ENCODE data around the gene TRIM65. TPM values are rescaled to one million over a fixed set of nuclear protein-coding genes. Genes with fewer than 3 reads are reported as not detected.
"Not testable (repeated sequence)": the region's sequence is repeated elsewhere in the genome, so short reads cannot be mapped to it uniquely, and the experiment has no call there.

The TRIM65 gene
- total and polyA plus RNA-seq, 2 donors = 14.4 to 20.2 TPM

DNA sequence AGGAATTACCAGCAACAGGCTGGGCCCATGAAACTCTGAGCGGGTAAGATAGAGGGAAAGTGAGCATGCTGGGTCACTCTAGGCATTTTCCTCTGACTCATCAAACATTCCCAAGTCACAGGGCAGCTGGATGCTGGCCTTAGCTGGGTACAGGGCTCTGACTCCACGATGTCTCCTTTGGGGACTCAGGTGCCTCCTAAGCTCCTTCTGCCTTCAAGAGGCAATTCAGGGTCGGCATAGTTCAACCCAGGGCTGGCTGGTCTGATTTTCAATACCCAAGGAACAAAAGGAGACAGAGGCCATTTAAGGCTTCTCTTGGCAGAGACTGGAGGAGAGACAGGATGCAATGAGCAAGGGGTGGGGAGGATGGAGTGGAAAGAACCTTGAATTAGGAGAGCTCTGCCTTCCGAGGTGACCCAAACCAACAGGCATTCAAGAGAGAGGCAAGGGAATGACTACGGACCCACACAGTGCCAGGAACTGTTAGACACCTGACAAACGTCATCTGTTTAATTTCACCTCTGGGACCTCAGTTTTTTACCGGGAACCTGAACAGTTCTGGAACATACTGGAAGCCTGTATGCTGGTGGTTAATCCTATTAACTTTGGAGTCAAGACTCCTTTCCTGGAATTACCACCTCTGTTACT lies 42.5 kb downstream of the TRIM65 start:
- peaks cover 21 to 27% of the 10 kb centered on the region in 2 donors for H3K36me3 ChIP-seq (ENCODE audit: control insufficient read depth in 2 of 2, insufficient read depth in 2 of 2, low read length in 1 of 2)
- WGBS = 68% methylated on average over 7 of the region's 7 CpGs
- DNase-seq (ENCODE audit: low read depth in 6 of 9, low spot score in 9 of 9) = no peak
- H3K27ac ChIP-seq (ENCODE audit: low read depth in 1 of 2, low read length in 1 of 2) = peak overlapping the region; percentile 66 to 82
- no peaks in the 10 kb centered on the region for H3K27me3 ChIP-seq (ENCODE audit: control insufficient read depth in 2 of 2, insufficient read depth in 1 of 2, low read length in 1 of 2)
- peaks cover 15 to 29% of the 10 kb centered on the region in 2 donors for H3K4me1 ChIP-seq (ENCODE audit: control insufficient read depth in 2 of 2, insufficient read depth in 2 of 2, low read length in 2 of 2)
- peaks cover 0 to 4% of the 10 kb centered on the region in 2 donors for H3K9me3 ChIP-seq (ENCODE audit: control insufficient read depth in 2 of 2, insufficient read depth in 1 of 2, low read length in 1 of 2)
- H3K4me3 ChIP-seq (ENCODE audit: low read length in 2 of 2) = peak overlapping the region; percentile 69 to 91

DNA sequence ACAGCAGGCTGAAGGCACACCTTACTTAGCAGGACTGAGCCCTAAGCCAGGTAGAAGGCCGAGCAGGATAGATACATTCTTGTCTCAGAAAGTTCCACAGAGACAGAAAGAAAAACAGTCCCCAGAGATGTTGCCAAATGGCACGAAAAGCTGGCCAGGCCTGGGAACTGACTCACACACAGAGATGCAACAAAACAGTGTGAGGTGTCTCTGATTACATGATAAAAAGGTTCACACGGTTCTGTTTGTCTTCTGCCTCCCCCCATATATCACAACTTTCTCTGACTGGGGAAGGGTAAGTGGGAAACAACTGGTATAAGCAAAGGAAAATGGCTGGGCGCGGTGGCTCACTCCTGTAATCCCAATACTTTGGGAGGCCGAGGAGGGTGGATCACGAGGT lies 43.3 kb downstream of the TRIM65 start:
- Histone ChIP-seq H3K27ac (ENCODE audit: low read depth in 1 of 2, low read length in 1 of 2) (no peak overlapping the region), H3K4me1 (ENCODE audit: control insufficient read depth in 2 of 2, insufficient read depth in 2 of 2, low read length in 2 of 2) (peaks cover 15 to 28% of the 10 kb centered on the region in 2 donors), H3K36me3 (ENCODE audit: control insufficient read depth in 2 of 2, insufficient read depth in 2 of 2, low read length in 1 of 2) (peaks cover 27 to 35% of the 10 kb centered on the region in 2 donors), H3K27me3 (ENCODE audit: control insufficient read depth in 2 of 2, insufficient read depth in 1 of 2, low read length in 1 of 2) (no peaks in the 10 kb centered on the region), H3K9me3 (ENCODE audit: control insufficient read depth in 2 of 2, insufficient read depth in 1 of 2, low read length in 1 of 2) (peaks cover 0 to 10% of the 10 kb centered on the region in 2 donors), H3K4me3 (ENCODE audit: low read length in 2 of 2) (no peak overlapping the region)
- no peak for DNase-seq (ENCODE audit: low read depth in 6 of 9, low spot score in 9 of 9)
- 93% methylated on average over 7 of the region's 7 CpGs for WGBS

DNA sequence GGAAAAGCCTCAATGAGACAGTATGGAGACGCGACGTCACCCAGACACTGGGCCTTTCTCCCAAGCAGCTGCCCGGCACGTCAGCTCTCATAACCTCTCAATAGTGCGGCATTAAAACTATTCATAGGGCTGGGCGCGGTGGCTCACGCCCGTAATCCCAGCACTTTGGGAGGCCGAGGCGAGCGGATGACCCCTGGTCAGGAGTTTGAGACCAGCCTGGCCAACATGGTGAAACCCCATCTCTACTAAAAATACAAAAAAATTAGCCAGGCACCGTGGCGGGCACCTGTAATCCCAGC lies 45.1 kb downstream of the TRIM65 start:
- not testable (repeated sequence) for DNase-seq (ENCODE audit: low read depth in 6 of 9, low spot score in 9 of 9); H3K27me3 ChIP-seq (ENCODE audit: control insufficient read depth in 2 of 2, insufficient read depth in 1 of 2, low read length in 1 of 2); H3K4me3 ChIP-seq (ENCODE audit: low read length in 2 of 2); H3K27ac ChIP-seq (ENCODE audit: low read depth in 1 of 2, low read length in 1 of 2)
- 98% methylated on average over 15 of the region's 15 CpGs for WGBS
- Histone ChIP-seq H3K9me3 (ENCODE audit: control insufficient read depth in 2 of 2, insufficient read depth in 1 of 2, low read length in 1 of 2) (peaks cover 0 to 10% of the 10 kb centered on the region in 2 donors), H3K4me1 (ENCODE audit: control insufficient read depth in 2 of 2, insufficient read depth in 2 of 2, low read length in 2 of 2) (peaks cover 15 to 30% of the 10 kb centered on the region in 2 donors), H3K36me3 (ENCODE audit: control insufficient read depth in 2 of 2, insufficient read depth in 2 of 2, low read length in 1 of 2) (peaks cover 45 to 53% of the 10 kb centered on the region in 2 donors)

DNA sequence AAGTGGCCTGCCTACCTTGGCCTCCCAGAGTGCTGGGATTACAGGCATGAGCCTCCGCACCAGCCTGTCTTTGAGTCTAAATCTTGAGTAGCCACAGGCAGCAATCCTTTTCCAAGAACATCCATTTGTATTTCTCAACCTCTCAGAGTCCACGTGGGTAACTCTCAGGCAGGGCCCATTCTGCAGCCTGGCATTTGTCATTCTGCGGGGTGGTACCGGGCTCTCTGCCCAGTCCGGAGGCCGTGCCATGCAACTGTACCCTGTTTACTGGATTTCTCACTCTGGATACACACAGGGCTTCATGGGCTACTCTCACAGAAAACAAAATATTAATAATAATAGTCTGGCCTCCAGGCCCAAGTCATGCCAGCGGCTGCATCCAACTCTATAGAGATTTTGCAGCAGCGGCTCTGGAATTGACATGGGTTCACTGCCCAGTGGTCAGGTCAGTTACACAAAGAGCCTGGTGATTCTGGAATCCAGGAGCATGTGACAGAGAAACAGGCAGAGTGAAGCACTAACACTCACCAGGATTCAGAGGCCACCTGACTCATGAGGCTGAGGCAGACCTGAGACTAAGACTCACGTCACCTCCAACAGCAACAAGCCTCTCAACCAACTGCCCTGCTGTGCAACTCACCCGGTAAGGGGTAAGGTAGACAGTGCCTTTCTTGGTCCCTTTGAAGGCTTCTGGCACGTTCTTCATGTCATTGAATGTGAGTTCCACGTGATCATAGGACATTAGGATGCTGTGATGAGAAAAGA lies 45.6 kb downstream of the TRIM65 start:
- Histone ChIP-seq H3K27ac (ENCODE audit: low read depth in 1 of 2, low read length in 1 of 2) (no peak overlapping the region), H3K4me3 (ENCODE audit: low read length in 2 of 2) (no peak overlapping the region), H3K27me3 (ENCODE audit: control insufficient read depth in 2 of 2, insufficient read depth in 1 of 2, low read length in 1 of 2) (no peaks in the 10 kb centered on the region), H3K4me1 (ENCODE audit: control insufficient read depth in 2 of 2, insufficient read depth in 2 of 2, low read length in 2 of 2) (peaks cover 11 to 27% of the 10 kb centered on the region in 2 donors), H3K36me3 (ENCODE audit: control insufficient read depth in 2 of 2, insufficient read depth in 2 of 2, low read length in 1 of 2) (peaks cover 50 to 57% of the 10 kb centered on the region in 2 donors), H3K9me3 (ENCODE audit: control insufficient read depth in 2 of 2, insufficient read depth in 1 of 2, low read length in 1 of 2) (peaks cover 0 to 8% of the 10 kb centered on the region in 2 donors)
- 98% methylated on average over 12 of the region's 12 CpGs for WGBS
- no peak for DNase-seq (ENCODE audit: low read depth in 6 of 9, low spot score in 9 of 9)

GRCh38 chr17:75849724-75850123 lies 47.0 kb downstream of the TRIM65 start:
- Histone ChIP-seq H3K4me1 (ENCODE audit: control insufficient read depth in 2 of 2, insufficient read depth in 2 of 2, low read length in 2 of 2) (peaks cover 14 to 38% of the 10 kb centered on the region in 2 donors), H3K9me3 (ENCODE audit: control insufficient read depth in 2 of 2, insufficient read depth in 1 of 2, low read length in 1 of 2) (peaks cover 0 to 6% of the 10 kb centered on the region in 2 donors), H3K27me3 (ENCODE audit: control insufficient read depth in 2 of 2, insufficient read depth in 1 of 2, low read length in 1 of 2) (no peaks in the 10 kb centered on the region), H3K4me3 (ENCODE audit: low read length in 2 of 2) (no peak overlapping the region), H3K36me3 (ENCODE audit: control insufficient read depth in 2 of 2, insufficient read depth in 2 of 2, low read length in 1 of 2) (peaks cover 55 to 61% of the 10 kb centered on the region in 2 donors), H3K27ac (ENCODE audit: low read depth in 1 of 2, low read length in 1 of 2) (no peak overlapping the region)
- no peak for DNase-seq (ENCODE audit: low read depth in 6 of 9, low spot score in 9 of 9)
- WGBS = 96% methylated on average over 9 of the region's 9 CpGs

- Histone ChIP-seq H3K4me3 (ENCODE audit: low read length in 2 of 2) (no peak overlapping the region), H3K27ac (ENCODE audit: low read depth in 1 of 2, low read length in 1 of 2) (no peak overlapping the region), H3K4me1 (ENCODE audit: control insufficient read depth in 2 of 2, insufficient read depth in 2 of 2, low read length in 2 of 2) (peaks cover 9 to 38% of the 10 kb centered on the region in 2 donors), H3K36me3 (ENCODE audit: control insufficient read depth in 2 of 2, insufficient read depth in 2 of 2, low read length in 1 of 2) (peaks cover 55 to 61% of the 10 kb centered on the region in 2 donors), H3K27me3 (ENCODE audit: control insufficient read depth in 2 of 2, insufficient read depth in 1 of 2, low read length in 1 of 2) (no peaks in the 10 kb centered on the region), H3K9me3 (ENCODE audit: control insufficient read depth in 2 of 2, insufficient read depth in 1 of 2, low read length in 1 of 2) (peaks cover 0 to 6% of the 10 kb centered on the region in 2 donors)
- no peak for DNase-seq (ENCODE audit: low read depth in 6 of 9, low spot score in 9 of 9)
- 95% methylated on average over 11 of the region's 11 CpGs for WGBS
Observed at GRCh38 chr17:75849279-75849646, 47.5 kb downstream of the TRIM65 start.

DNA sequence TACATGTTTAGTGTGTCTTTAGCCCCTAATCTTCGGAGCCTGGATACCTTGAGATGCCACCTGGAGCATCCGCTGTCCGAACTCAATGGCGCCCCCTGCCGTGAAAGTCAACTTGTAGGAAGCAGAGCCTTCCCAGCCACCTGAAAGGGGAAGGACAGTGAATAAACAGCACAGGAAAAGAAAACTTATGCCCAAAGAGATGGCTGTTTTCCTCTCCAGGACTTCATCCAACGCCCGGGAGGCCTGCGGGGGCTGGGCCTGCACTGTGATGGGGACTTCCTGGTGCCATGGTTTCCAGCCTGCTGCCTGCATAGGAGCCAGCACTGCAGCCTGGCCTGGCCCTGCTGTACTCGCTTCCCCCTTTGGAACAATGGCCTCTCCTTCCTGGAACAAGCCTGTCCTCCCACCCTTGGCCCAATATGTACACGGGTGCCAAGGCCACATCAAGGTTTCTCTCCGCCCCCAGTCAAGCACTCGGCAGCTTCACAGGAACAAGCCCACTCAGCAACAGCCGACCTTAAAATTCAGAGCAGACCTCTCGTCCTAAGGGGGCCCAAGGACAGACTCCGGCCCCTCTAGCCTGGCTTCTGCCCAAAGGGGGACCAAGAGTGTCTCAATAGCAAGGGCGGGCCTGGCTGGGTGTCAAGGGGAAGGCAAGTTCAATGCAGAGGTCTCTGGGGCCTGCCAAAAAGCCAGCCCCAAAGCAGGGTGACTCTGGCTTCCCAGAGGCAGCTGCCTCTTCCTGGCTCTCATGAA lies 48.0 kb downstream of the TRIM65 start:
- no peaks in the 10 kb centered on the region for H3K27me3 ChIP-seq (ENCODE audit: control insufficient read depth in 2 of 2, insufficient read depth in 1 of 2, low read length in 1 of 2)
- H3K27ac ChIP-seq (ENCODE audit: low read depth in 1 of 2, low read length in 1 of 2) = peak overlapping the region in 1 of 2 donors; percentile 68
- peak in 4 of 9 donors; percentile 50 to 82 (median 69) for DNase-seq (ENCODE audit: low read depth in 6 of 9, low spot score in 9 of 9)
- peaks cover 0 to 6% of the 10 kb centered on the region in 2 donors for H3K9me3 ChIP-seq (ENCODE audit: control insufficient read depth in 2 of 2, insufficient read depth in 1 of 2, low read length in 1 of 2)
- peaks cover 6 to 40% of the 10 kb centered on the region in 2 donors for H3K4me1 ChIP-seq (ENCODE audit: control insufficient read depth in 2 of 2, insufficient read depth in 2 of 2, low read length in 2 of 2)
- H3K36me3 ChIP-seq (ENCODE audit: control insufficient read depth in 2 of 2, insufficient read depth in 2 of 2, low read length in 1 of 2) = peaks cover 55 to 61% of the 10 kb centered on the region in 2 donors
- WGBS = 65% methylated on average over 16 of the region's 16 CpGs
- H3K4me3 ChIP-seq (ENCODE audit: low read length in 2 of 2) = no peak overlapping the region

DNA sequence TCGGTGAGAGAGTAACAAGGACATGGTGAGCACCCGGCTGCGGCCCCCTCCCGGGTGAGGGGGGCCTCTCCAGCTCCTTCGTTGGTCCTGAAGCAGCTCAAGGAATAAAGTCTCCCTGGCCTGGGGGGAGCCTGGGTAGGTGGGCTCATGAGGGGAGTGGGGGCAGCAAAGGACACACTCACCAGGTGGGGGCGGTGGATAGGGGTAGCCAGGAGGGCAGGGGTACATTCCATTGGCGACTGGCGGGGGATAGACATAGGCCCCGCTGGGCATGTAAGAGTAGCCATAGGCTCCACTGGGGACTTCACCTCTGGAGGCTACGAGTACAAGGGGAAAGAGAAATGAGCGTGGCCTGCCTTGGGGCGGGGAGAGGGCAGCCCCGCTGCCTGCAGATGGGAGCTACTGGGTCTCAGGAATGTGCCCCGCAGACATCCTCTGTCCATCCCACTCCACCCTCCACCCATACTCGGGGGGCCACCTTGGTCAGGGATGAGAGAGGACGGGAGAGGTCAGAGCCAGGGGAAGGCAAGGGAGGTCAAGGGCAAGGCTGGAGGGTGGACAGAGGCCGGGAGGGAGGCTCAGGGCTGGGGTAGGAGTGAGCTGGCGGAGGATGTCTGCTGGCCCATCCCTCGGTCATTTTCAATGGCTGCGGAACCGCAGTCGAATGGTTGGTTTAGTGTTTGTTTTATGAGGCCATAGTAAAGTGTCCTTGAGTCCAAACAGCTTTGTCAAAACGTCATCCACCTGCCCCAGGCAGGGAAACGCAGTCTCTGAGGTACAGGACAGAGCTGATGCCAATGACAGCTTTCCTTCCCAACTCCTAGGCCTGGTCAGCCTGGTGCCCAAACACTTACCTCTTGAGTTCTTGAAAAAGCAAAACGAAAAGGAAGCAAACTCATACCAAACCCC lies 48.9 kb downstream of the TRIM65 start:
- H3K4me3 ChIP-seq (ENCODE audit: low read length in 2 of 2) = no peak overlapping the region
- H3K27me3 ChIP-seq (ENCODE audit: control insufficient read depth in 2 of 2, insufficient read depth in 1 of 2, low read length in 1 of 2) = no peaks in the 10 kb centered on the region
- WGBS = 96% methylated on average over 25 of the region's 25 CpGs
- no peak for DNase-seq (ENCODE audit: low read depth in 6 of 9, low spot score in 9 of 9)
- peak overlapping the region in 1 of 2 donors; percentile 37 for H3K27ac ChIP-seq (ENCODE audit: low read depth in 1 of 2, low read length in 1 of 2)
- peaks cover 55 to 59% of the 10 kb centered on the region in 2 donors for H3K36me3 ChIP-seq (ENCODE audit: control insufficient read depth in 2 of 2, insufficient read depth in 2 of 2, low read length in 1 of 2)
- H3K9me3 ChIP-seq (ENCODE audit: control insufficient read depth in 2 of 2, insufficient read depth in 1 of 2, low read length in 1 of 2) = peaks cover 0 to 6% of the 10 kb centered on the region in 2 donors
- peaks cover 5 to 46% of the 10 kb centered on the region in 2 donors for H3K4me1 ChIP-seq (ENCODE audit: control insufficient read depth in 2 of 2, insufficient read depth in 2 of 2, low read length in 2 of 2)
